ENCODE data around the gene CDH2. TPM values are rescaled to one million over a fixed set of nuclear protein-coding genes. Genes with fewer than 3 reads are reported as not detected.

The CDH2 gene
- total and polyA plus RNA-seq, 4 donors, result 14.2 to 49.5 (median 26.4) TPM

DNA sequence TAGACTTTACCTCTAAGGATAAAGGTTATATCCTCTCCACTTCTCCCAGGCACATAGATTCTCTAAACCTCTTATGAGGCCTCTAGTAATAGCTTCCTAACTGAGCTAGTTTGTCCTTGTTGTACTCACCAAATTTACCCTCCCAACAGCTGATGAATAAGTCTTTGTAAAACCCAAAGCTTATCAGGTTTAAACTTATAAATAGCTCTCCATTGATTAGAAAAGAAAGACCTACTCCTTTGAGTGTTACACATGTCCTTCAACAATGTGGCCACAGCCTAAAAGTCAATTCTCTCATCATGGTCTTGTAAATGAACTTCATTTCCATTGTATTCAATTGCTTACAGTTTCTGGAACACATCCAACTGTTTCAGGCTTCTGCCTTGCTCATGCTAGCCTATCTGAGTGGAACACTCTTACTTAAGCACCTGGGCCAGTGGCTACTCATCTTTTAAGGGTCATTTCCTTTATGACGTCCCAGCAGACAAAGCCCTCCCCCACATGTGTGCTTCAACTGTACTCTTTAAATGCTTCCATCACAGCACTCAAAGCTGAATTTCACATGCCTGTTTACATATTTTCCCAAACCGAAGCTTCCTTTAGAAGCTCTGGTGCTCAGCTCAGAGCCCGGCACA lies 131.6 kb downstream of the CDH2 start:
- Histone ChIP-seq H3K27ac (ENCODE audit: low read depth in 1 of 2, low read length in 2 of 2) (no peak overlapping the region), H3K9me3 (ENCODE audit: control insufficient read depth in 4 of 4, low read length in 3 of 4) (no peaks in the 10 kb centered on the region), H3K36me3 (ENCODE audit: control insufficient read depth in 4 of 4, insufficient read depth in 3 of 4, low read depth in 1 of 4, low read length in 3 of 4) (no peaks in the 10 kb centered on the region), H3K4me3 (ENCODE audit: low read depth in 1 of 3, low read length in 3 of 3) (no peak overlapping the region), H3K4me1 (ENCODE audit: control insufficient read depth in 4 of 4, insufficient read depth in 4 of 4, low read length in 3 of 4) (peaks cover 0 to 17% (median 4%) of the 10 kb centered on the region in 4 donors), H3K9ac (ENCODE audit: low read depth in 1 of 2, low read length in 2 of 2) (no peak overlapping the region), H3K27me3 (ENCODE audit: control insufficient read depth in 4 of 4, insufficient read depth in 4 of 4, low read length in 3 of 4) (no peaks in the 10 kb centered on the region)
- no peak for DNase-seq (ENCODE audit: low spot score)
- WGBS, result 72% methylated on average over 3 of the region's 3 CpGs
- TF ChIP-seq, protein P1, sequence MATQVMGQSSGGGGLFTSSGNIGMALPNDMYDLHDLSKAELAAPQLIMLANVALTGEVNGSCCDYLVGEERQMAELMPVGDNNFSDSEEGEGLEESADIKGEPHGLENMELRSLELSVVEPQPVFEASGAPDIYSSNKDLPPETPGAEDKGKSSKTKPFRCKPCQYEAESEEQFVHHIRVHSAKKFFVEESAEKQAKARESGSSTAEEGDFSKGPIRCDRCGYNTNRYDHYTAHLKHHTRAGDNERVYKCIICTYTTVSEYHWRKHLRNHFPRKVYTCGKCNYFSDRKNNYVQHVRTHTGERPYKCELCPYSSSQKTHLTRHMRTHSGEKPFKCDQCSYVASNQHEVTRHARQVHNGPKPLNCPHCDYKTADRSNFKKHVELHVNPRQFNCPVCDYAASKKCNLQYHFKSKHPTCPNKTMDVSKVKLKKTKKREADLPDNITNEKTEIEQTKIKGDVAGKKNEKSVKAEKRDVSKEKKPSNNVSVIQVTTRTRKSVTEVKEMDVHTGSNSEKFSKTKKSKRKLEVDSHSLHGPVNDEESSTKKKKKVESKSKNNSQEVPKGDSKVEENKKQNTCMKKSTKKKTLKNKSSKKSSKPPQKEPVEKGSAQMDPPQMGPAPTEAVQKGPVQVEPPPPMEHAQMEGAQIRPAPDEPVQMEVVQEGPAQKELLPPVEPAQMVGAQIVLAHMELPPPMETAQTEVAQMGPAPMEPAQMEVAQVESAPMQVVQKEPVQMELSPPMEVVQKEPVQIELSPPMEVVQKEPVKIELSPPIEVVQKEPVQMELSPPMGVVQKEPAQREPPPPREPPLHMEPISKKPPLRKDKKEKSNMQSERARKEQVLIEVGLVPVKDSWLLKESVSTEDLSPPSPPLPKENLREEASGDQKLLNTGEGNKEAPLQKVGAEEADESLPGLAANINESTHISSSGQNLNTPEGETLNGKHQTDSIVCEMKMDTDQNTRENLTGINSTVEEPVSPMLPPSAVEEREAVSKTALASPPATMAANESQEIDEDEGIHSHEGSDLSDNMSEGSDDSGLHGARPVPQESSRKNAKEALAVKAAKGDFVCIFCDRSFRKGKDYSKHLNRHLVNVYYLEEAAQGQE (IDR thresholded peaks at IDR 0.05), result no peak
- TF ChIP-seq GABPA (IDR thresholded peaks at IDR 0.05 in 1 of 2, conservative IDR thresholded peaks at IDR 0.05 in 1 of 2) (no peak), JUND (IDR thresholded peaks at IDR 0.05) (no peak), ZBTB33 (IDR thresholded peaks at IDR 0.05) (no peak), SP1 (IDR thresholded peaks at IDR 0.05) (no peak), YY1 (IDR thresholded peaks at IDR 0.05) (no peak), TAF1 (conservative IDR thresholded peaks at IDR 0.05) (no peak)
- TF ChIP-seq, protein P2, sequence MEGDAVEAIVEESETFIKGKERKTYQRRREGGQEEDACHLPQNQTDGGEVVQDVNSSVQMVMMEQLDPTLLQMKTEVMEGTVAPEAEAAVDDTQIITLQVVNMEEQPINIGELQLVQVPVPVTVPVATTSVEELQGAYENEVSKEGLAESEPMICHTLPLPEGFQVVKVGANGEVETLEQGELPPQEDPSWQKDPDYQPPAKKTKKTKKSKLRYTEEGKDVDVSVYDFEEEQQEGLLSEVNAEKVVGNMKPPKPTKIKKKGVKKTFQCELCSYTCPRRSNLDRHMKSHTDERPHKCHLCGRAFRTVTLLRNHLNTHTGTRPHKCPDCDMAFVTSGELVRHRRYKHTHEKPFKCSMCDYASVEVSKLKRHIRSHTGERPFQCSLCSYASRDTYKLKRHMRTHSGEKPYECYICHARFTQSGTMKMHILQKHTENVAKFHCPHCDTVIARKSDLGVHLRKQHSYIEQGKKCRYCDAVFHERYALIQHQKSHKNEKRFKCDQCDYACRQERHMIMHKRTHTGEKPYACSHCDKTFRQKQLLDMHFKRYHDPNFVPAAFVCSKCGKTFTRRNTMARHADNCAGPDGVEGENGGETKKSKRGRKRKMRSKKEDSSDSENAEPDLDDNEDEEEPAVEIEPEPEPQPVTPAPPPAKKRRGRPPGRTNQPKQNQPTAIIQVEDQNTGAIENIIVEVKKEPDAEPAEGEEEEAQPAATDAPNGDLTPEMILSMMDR (IDR thresholded peaks at IDR 0.05; ENCODE audit: low read depth, low read length, missing input control), result no peak

- no peak for DNase-seq (ENCODE audit: low spot score)
- Histone ChIP-seq H3K27ac (ENCODE audit: low read depth in 1 of 2, low read length in 2 of 2) (no peak overlapping the region), H3K27me3 (ENCODE audit: control insufficient read depth in 4 of 4, insufficient read depth in 4 of 4, low read length in 3 of 4) (no peaks in the 10 kb centered on the region), H3K9me3 (ENCODE audit: control insufficient read depth in 4 of 4, low read length in 3 of 4) (no peaks in the 10 kb centered on the region), H3K4me1 (ENCODE audit: control insufficient read depth in 4 of 4, insufficient read depth in 4 of 4, low read length in 3 of 4) (peaks cover 0 to 24% (median 2%) of the 10 kb centered on the region in 4 donors), H3K36me3 (ENCODE audit: control insufficient read depth in 4 of 4, insufficient read depth in 3 of 4, low read depth in 1 of 4, low read length in 3 of 4) (no peaks in the 10 kb centered on the region), H3K9ac (ENCODE audit: low read depth in 1 of 2, low read length in 2 of 2) (no peak overlapping the region), H3K4me3 (ENCODE audit: low read depth in 1 of 3, low read length in 3 of 3) (no peak overlapping the region)
- TF ChIP-seq HNF4A (conservative IDR thresholded peaks at IDR 0.05), result peak in 1 of 2 donors; percentile 12
- TF ChIP-seq, protein P2 (IDR thresholded peaks at IDR 0.05; ENCODE audit: low read depth, low read length, missing input control), result no peak
- 61% methylated on average over 4 of the region's 4 CpGs for WGBS
Observed at GRCh38 chr18:28044036-28044435, 132.9 kb downstream of the CDH2 start.
